HG02885 (cell line): ENCODE measurements around the gene RANBP1.

ENCODE experiments used
- ATAC-seq: cut with Tn5 transposase; IDR thresholded peaks from one replicate; pipeline ENCODE4 v1.9.1; 2021; ENCODE audit warnings: mild to moderate bottlenecking; ENCODE audit not compliant: unreplicated experiment, poor library complexity

RANBP1 gene

GRCh38 chr22:20165421-20165820, 49.5 kb downstream of the RANBP1 start:
- ATAC-seq = no peak

DNA sequence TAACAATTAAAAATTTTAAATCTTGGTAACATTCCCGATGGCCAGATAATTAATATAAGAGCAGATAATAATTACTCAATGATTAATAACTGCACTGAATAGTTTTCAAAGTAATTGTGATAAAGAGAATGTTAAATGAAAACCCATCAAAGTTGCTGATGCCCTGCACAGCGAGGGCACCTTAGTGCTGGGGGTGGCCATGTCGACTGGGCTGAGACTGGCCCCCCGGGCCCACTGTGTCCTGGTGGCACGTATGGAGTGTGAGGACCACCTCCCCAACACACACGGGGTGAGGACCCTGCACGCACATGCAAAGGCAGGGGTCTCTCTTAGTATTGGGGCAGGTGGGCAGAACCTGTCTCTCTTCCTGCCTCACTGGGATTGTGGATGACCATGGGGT, 50.0 kb downstream of the RANBP1 start:
- ATAC-seq = no peak

- ATAC-seq = no peak
Measured at GRCh38 chr22:20166703-20167102, 50.8 kb downstream of the RANBP1 start.

DNA sequence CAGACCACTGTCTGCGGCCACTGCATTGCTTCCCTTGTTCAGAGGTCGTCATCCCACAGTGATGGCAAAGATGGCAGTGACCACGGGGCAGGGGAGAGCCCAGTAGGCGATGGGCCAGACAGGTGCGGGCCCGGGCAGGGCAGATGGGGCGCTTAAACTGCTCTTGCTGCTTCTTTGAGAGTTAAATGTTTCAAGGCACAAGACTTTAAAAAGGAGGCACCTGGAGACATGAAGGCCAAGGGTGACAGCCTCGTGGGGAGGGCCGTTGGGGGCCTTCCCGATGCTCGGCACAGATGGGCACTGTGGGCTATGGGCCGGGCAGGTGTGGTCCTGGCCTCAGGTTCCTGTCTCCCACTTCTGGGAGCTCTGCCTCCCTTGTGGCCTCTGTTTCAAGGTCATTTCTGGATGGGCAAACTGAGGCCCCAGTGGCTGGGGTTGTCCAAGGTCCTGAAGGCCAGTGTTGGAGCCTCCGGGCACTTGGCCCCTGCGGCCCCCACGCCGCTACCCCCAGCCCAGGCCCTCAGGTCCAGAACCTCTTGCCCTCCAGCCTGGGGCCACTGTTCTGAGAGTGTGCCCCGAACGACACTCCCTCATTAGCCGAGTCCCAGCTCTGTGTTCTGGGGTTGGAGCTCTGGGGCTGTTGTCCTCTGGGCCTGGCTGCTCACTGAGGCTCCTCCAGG, 51.9 kb downstream of the RANBP1 start:
- no peak for ATAC-seq

GRCh38 chr22:20169253-20169822, 53.4 kb downstream of the RANBP1 start:
- no peak for ATAC-seq

GRCh38 chr22:20170170-20170569, 54.3 kb downstream of the RANBP1 start:
- no peak for ATAC-seq

- no peak for ATAC-seq
Measured at GRCh38 chr22:20171288-20172140, 55.6 kb downstream of the RANBP1 start.

- ATAC-seq = no peak
Measured at GRCh38 chr22:20172141-20172613, 56.3 kb downstream of the RANBP1 start.

GRCh38 chr22:20173246-20173645, 57.3 kb downstream of the RANBP1 start:
- ATAC-seq = no peak

DNA sequence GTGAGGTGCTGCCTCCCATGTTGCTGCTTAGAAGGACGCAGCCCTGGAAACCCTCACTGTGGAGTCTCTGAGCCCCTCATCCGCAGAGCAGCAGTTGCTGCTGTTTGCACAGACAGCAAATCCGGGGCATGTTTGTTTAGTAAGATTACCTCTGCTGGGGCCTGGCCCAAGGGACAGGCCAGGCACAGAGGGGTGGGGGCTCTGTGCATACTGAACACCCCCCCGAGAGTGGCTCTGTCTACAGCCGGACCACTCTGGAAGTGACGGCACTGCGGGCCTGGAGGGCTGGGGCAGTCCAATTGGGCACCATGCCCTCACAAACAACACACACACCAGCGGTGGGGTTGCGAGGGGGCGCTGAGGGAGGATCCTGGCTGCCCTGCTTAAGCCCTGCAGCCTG, 57.9 kb downstream of the RANBP1 start:
- ATAC-seq = no peak

- ATAC-seq = no peak
Measured at GRCh38 chr22:20174785-20175596, 59.1 kb downstream of the RANBP1 start.

GRCh38 chr22:20175597-20175900, 59.6 kb downstream of the RANBP1 start:
- no peak for ATAC-seq

DNA sequence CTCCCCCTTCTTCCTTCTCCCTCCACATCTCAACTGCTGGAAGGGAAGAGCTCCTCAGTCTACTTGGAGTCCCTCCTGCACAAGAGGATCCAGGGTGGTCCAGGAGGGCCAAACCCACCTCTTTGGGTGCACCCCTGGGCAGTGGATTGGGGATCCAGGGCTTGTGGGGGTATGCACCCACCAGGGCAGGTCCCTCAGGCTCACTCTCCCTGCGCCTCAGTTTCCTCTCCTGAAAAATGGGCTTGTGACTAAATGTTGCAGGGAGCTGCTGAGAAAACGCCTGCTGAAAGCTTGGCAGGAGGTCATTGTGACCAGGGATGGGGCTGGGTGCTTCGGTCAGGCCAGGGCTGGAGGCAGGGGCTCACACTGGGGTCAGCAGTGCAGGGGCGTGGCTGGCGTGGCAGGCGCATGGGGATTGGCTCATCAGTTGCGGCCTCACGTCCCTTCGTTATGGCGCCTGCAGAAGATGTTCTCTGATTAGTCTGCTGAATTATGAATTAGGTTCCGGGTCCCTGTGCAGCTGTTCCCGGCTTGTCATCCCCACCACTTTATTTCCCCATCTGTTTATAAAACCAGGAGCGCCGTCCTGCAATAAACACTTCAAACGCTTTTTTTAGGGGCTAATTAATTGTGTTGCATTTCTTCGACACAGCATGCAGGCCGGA, 60.6 kb downstream of the RANBP1 start:
- no peak for ATAC-seq
